ENCODE measurements around the gene LTBP3. TPM values are rescaled to one million over a fixed set of nuclear protein-coding genes. Genes with fewer than 3 reads are reported as not detected.
A peak's percentile ranks its signal among the peaks of the same experiment; 100 is the strongest.

Gene LTBP3
- total and polyA plus RNA-seq, 10 donors = 20.6 to 137 (median 87.5) TPM

DNA sequence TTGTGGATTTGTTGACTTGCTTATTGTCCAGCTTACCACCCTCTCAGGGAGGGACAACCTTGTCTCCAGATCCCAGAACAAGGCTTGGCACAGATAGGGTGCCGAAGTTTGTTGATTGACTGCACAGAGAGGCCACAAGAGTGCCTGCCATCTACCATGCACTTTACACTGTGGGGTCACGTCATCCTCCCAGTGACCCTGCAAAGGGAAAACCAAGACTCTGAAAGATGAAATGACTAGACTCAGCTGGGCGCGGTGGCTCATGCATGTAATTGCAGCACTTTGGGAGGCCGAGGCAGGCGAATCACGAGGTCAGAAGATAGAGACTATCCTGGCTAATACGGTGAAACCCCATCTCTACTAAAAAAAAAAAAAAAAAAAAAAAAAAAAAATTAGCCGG is 4.6 kb upstream of the LTBP3 start:
- no peak overlapping the region for H3K4me3 ChIP-seq
- DNase-seq = no peak
- TF ChIP-seq POLR2A (IDR thresholded peaks at IDR 0.05) = no peak
- no peak for TF ChIP-seq CTCF (IDR thresholded peaks at IDR 0.05 in 8 of 11, conservative IDR thresholded peaks at IDR 0.05 in 3 of 11)
- TF ChIP-seq POLR2AphosphoS5 (IDR thresholded peaks at IDR 0.05) = no peak
- H3K9me3 ChIP-seq = no peaks in the 10 kb centered on the region
- peaks cover 0 to 14% (median 0%) of the 10 kb centered on the region in 7 donors for H3K27me3 ChIP-seq (replicated peaks in 1 of 7)
- no peak overlapping the region for H3K27ac ChIP-seq
- peaks cover 0 to 2% (median 0%) of the 10 kb centered on the region in 6 donors for H3K36me3 ChIP-seq
- intact Hi-C loops (cut with DNase I; ENCODE audit: low total_unique reads) = no loop called here
- 76 to 97% (median 88%) methylated on average over 3 to 9 of the region's 9 CpGs for WGBS, 5 donors
- peaks cover 28 to 78% (median 59%) of the 10 kb centered on the region in 6 donors for H3K4me1 ChIP-seq

DNA sequence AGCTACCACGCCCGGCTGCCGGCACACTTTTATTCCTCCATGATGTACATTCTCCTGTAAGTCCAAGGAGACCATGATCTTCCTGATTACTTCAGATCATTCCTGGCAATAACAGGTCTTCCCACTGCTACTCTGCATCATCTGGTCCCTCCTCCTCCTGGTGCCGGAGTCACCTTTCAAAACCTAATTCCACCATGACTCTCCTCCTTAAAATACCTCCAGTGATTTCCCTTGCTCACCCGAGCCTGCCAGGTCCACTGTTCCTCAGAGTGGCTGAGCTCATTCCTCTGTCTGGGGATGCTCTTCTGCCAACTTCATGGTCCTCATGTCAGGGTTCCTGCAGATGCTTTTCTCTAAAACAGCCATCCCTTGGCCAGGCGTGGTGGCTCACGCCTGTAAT is 3.9 kb upstream of the LTBP3 start:
- H3K36me3 ChIP-seq = no peaks in the 10 kb centered on the region
- WGBS, 5 donors = 91 to 96% (median 95%) methylated on average over 7 of the region's 7 CpGs

DNA sequence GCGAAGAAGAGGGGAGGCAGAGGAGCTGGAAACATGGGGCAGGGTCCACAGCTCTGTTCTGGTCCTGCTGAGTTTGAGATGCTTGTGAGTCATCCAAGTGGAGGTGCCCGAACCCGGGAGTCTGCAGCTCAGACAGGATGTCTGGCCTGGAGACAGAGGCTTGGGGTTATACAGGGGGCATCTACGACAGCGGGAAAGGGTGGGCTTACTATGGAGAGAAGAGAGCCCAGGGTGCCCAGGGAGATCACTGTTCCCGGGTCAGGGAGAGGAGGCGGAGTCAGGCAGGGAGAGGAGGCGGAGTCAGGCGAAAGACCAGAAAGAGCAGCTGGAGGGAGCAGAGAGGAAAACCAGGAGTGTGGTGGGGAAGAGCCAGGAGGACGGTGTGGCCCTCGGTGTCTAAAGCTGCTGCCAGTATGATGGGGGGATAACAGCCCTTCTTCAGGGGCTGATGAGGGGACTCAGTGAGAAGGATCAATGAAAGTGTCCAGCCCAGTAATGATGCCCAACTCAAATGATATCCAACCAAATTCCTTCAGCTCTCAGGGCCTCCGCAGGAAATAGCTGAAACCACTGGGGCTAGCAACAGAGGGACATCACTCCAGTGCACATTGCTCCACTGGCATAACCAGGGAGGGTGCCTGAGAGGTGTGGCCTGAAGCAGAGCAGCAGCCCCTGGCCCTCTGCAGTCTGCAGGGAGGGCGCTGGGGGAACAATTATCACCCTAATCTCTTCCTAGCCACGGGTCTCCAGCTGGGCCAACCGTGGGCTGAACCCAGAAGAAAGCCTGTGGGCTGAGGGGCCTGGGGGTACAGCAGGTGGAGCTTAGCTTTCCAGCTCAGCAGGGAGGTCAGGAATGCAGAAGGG is 2.6 kb upstream of the LTBP3 start:
- H3K27me3 ChIP-seq (replicated peaks in 1 of 7) = peaks cover 0 to 18% (median 0%) of the 10 kb centered on the region in 7 donors
- DNase-seq = no peak
- H3K4me1 ChIP-seq = peaks cover 29 to 77% (median 59%) of the 10 kb centered on the region in 6 donors
- TF ChIP-seq CTCF (IDR thresholded peaks at IDR 0.05 in 8 of 11, conservative IDR thresholded peaks at IDR 0.05 in 3 of 11) (no peak), POLR2AphosphoS5 (IDR thresholded peaks at IDR 0.05) (no peak), POLR2A (IDR thresholded peaks at IDR 0.05) (no peak)
- peak overlapping the region in 4 of 8 donors; percentile 1 to 91 (median 88) for H3K27ac ChIP-seq
- intact Hi-C loops (cut with DNase I; ENCODE audit: low total_unique reads) = no loop called here
- no peaks in the 10 kb centered on the region for H3K9me3 ChIP-seq
- H3K36me3 ChIP-seq = no peaks in the 10 kb centered on the region
- 52 to 55% (median 55%) methylated on average over 15 of the region's 15 CpGs for WGBS, 5 donors
- H3K4me3 ChIP-seq = no peak overlapping the region

More for the DNA sequence above, 3.9 kb upstream of the LTBP3 start:
- Histone ChIP-seq H3K4me1 (peaks cover 30 to 77% (median 59%) of the 10 kb centered on the region in 6 donors), H3K27ac (no peak overlapping the region), H3K4me3 (no peak overlapping the region), H3K9me3 (no peaks in the 10 kb centered on the region), H3K27me3 (replicated peaks in 1 of 7) (peaks cover 0 to 18% (median 0%) of the 10 kb centered on the region in 7 donors)
- TF ChIP-seq CTCF (IDR thresholded peaks at IDR 0.05 in 8 of 11, conservative IDR thresholded peaks at IDR 0.05 in 3 of 11) (no peak), POLR2AphosphoS5 (IDR thresholded peaks at IDR 0.05) (no peak), POLR2A (IDR thresholded peaks at IDR 0.05) (no peak)
- intact Hi-C loops (cut with DNase I; ENCODE audit: low total_unique reads) = no loop called here
- no peak for DNase-seq

GRCh38 chr11:65559951-65560537 is 1.9 kb upstream of the LTBP3 start:
- Histone ChIP-seq H3K9me3 (no peaks in the 10 kb centered on the region), H3K27ac (peak overlapping the region in 7 of 8 donors; percentile 22 to 91 (median 88)), H3K4me3 (no peak overlapping the region), H3K27me3 (replicated peaks in 1 of 7) (peaks cover 0 to 18% (median 0%) of the 10 kb centered on the region in 7 donors), H3K36me3 (no peaks in the 10 kb centered on the region), H3K4me1 (peaks cover 29 to 77% (median 59%) of the 10 kb centered on the region in 6 donors)
- no peak for DNase-seq
- WGBS, 5 donors = 52 to 90% (median 77%) methylated on average over 5 of the region's 5 CpGs
- no peak for TF ChIP-seq POLR2AphosphoS5 (IDR thresholded peaks at IDR 0.05)
- no peak for TF ChIP-seq CTCF (IDR thresholded peaks at IDR 0.05 in 8 of 11, conservative IDR thresholded peaks at IDR 0.05 in 3 of 11)
- TF ChIP-seq POLR2A (IDR thresholded peaks at IDR 0.05) = no peak
- intact Hi-C loops (cut with DNase I; ENCODE audit: low total_unique reads) = no loop called here

All from spleen (tissue), 11 donors.